NB4 (cell line): ENCODE results near the gene OGN.

Experiments used
- DNase-seq: peaks from one replicate; pipeline ENCODE4 v3.0.0; 2010; ENCODE audit warnings: low read depth
- H3K4me3 ChIP-seq: one replicate; pipeline ENCODE4 v1.5.1; 2011; ENCODE audit warnings: mild to moderate bottlenecking, low read depth, low read length, moderate library complexity
- TF ChIP-seq, protein P1 (sequence below): IDR thresholded peaks from 2 replicates; pipeline ENCODE4 v1.6.1; 2011; ENCODE audit warnings: low read depth, low read length
- TF ChIP-seq, protein P2 (sequence below): IDR thresholded peaks from one replicate; pipeline ENCODE4 v1.5.1; 2012; ENCODE audit warnings: low read depth, low read length

Gene OGN

DNA sequence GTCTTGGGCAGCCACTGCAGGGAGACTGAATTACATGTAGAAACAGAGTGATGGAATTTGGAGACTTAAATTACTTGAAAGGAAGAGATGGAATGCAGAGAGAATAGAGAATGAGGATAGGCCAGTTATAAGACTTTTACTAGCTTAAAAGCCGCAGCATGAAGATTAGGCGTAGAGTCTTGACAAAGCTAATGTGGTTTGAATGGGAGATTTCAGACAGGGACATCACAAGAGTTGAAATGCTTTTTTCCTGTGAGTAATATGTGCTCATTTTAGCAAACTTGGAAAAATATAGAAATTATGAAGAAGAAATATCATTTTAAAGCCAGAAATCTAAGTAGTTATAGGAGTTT lies 71.1 kb downstream of the OGN start:
- TF ChIP-seq, protein P1, sequence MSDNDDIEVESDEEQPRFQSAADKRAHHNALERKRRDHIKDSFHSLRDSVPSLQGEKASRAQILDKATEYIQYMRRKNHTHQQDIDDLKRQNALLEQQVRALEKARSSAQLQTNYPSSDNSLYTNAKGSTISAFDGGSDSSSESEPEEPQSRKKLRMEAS: no peak
- TF ChIP-seq, protein P2, sequence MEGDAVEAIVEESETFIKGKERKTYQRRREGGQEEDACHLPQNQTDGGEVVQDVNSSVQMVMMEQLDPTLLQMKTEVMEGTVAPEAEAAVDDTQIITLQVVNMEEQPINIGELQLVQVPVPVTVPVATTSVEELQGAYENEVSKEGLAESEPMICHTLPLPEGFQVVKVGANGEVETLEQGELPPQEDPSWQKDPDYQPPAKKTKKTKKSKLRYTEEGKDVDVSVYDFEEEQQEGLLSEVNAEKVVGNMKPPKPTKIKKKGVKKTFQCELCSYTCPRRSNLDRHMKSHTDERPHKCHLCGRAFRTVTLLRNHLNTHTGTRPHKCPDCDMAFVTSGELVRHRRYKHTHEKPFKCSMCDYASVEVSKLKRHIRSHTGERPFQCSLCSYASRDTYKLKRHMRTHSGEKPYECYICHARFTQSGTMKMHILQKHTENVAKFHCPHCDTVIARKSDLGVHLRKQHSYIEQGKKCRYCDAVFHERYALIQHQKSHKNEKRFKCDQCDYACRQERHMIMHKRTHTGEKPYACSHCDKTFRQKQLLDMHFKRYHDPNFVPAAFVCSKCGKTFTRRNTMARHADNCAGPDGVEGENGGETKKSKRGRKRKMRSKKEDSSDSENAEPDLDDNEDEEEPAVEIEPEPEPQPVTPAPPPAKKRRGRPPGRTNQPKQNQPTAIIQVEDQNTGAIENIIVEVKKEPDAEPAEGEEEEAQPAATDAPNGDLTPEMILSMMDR: no peak
- no peak overlapping the region for H3K4me3 ChIP-seq
- no peak for DNase-seq
